SK-N-SH (cell line): ENCODE measurements around the gene RAPGEF1. TPM values are rescaled to one million over a fixed set of nuclear protein-coding genes. Genes with fewer than 3 reads are reported as not detected.

Experiments
- CTCF ChIA-PET: fragments of 300-600, 350-600 bp; formaldehyde crosslinking; extraction: SDS; loops from one replicate; lab custom pipeline; 2021; lab: Yijun Ruan, JAX
- POLR2A ChIA-PET: fragments of 350-600 bp; sonication (Branson Sonifier 250); formaldehyde crosslinking; extraction: SDS; loops from one replicate; lab custom pipeline; 2020; ENCODE audit warnings: antibody characterized with exemption, inconsistent platforms; lab: Yijun Ruan, JAX
- DNase-seq: peaks from one replicate; pipeline ENCODE4 v3.0.0; 2012
- H2AFZ ChIP-seq: fragments of 200-600 bp; sonication (generic); 2 replicates; pipeline ENCODE4 v1.8.1; 2016; ENCODE audit warnings: antibody characterized with exemption, mild to moderate bottlenecking, low read depth
- H3F3A ChIP-seq: fragments of 200-600 bp; sonication (generic); replicated peaks from 2 replicates; pipeline ENCODE3; 2016; ENCODE audit warnings: antibody characterized with exemption, mild to moderate bottlenecking; ENCODE audit not compliant: insufficient read depth
- H3K27ac ChIP-seq, 2 experiments: fragments of 200-500 bp in 1 of 2; fragments of 200-600 bp in 1 of 2; sonication (Bioruptor generic) in 1 of 2; sonication (generic), shearing (Covaris generic) in 1 of 2; 2 replicates each; pipeline versions ENCODE4 v1.5.1 to v1.6.1; 2014 to 2016; ENCODE audit warnings: low read depth in 2 of 2, inconsistent platforms in 1 of 2, low read length in 1 of 2, mild to moderate bottlenecking in 1 of 2, mixed read lengths in 1 of 2
- H3K27me3 ChIP-seq: fragments of 200-600 bp; sonication (generic), shearing (Covaris generic); 2 replicates; pipeline ENCODE4 v1.6.1; 2016; ENCODE audit warnings: mixed run types; ENCODE audit not compliant: insufficient read depth
- H3K36me3 ChIP-seq, 2 experiments: fragments of 200-500 bp in 1 of 2; fragments of 200-600 bp in 1 of 2; sonication (Bioruptor generic) in 1 of 2; sonication (generic) in 1 of 2; replicated peaks in 1 of 2; 2 replicates each; pipeline versions ENCODE3 to v1.5.1; 2014 to 2016; ENCODE audit warnings: low read length in 1 of 2, mild to moderate bottlenecking in 1 of 2; ENCODE audit not compliant: insufficient read depth in 2 of 2, control insufficient read depth in 1 of 2
- H3K4me1 ChIP-seq, 2 experiments: fragments of 200-500 bp in 1 of 2; fragments of 200-600 bp in 1 of 2; sonication (Bioruptor generic) in 1 of 2; sonication (generic), shearing (Covaris generic) in 1 of 2; 2 replicates each; pipeline versions ENCODE4 v1.5.1 to v1.6.1; 2014 to 2016; ENCODE audit warnings: low read depth in 1 of 2, low read length in 1 of 2, mixed run types in 1 of 2; ENCODE audit not compliant: insufficient read depth in 2 of 2, control insufficient read depth in 1 of 2
- H3K4me2 ChIP-seq: fragments of 200-600 bp; sonication (generic), shearing (Covaris generic); 2 replicates; pipeline ENCODE4 v1.6.1; 2017; ENCODE audit warnings: mixed run types
- H3K4me3 ChIP-seq, 2 experiments: fragments of 200-500 bp in 1 of 2; fragments of 200-600 bp in 1 of 2; sonication (Bioruptor generic) in 1 of 2; sonication (generic), shearing (Covaris generic) in 1 of 2; 2 replicates each; pipeline versions ENCODE4 v1.5.1 to v1.8.1; 2014 to 2016; ENCODE audit warnings: low read depth in 2 of 2, inconsistent platforms in 1 of 2, low read length in 1 of 2, mild to moderate bottlenecking in 1 of 2, mixed read lengths in 1 of 2, moderate library complexity in 1 of 2
- H3K79me2 ChIP-seq: fragments of 200-600 bp; sonication (generic); 2 replicates; pipeline ENCODE4 v1.8.1; 2017; ENCODE audit warnings: mild to moderate bottlenecking; ENCODE audit not compliant: insufficient read depth
- H3K9ac ChIP-seq: fragments of 200-600 bp; sonication (generic); 2 replicates; pipeline ENCODE4 v1.6.1; 2017; ENCODE audit warnings: mixed run types
- H3K9me2 ChIP-seq: fragments of 200-600 bp; sonication (generic); 2 replicates; pipeline ENCODE4 v1.6.1; 2017; ENCODE audit warnings: mixed run types
- H3K9me3 ChIP-seq: fragments of 200-600 bp; sonication (generic); 2 replicates; pipeline ENCODE4 v1.6.1; 2017; ENCODE audit warnings: mixed run types, mild to moderate bottlenecking, moderate library complexity
- H4K20me1 ChIP-seq: fragments of 200-600 bp; sonication (generic); 2 replicates; pipeline ENCODE4 v1.6.1; 2017; ENCODE audit warnings: mild to moderate bottlenecking, mixed run types; ENCODE audit not compliant: insufficient read depth
- CHD2 ChIP-seq: fragments of 150-350 bp; IDR thresholded peaks from 2 replicates; pipeline ENCODE4 v1.6.1; 2018; ENCODE audit warnings: low read length; ENCODE audit not compliant: partially characterized antibody
- CTCF ChIP-seq: fragments of 200-600 bp; sonication (generic); IDR thresholded peaks from 2 replicates; pipeline ENCODE4 v1.6.1; 2017; ENCODE audit warnings: antibody characterized with exemption, mild to moderate bottlenecking, moderate library complexity
- ELF1 ChIP-seq: IDR thresholded peaks from 2 replicates; pipeline ENCODE4 v1.4.0; 2012
- GABPA ChIP-seq: IDR thresholded peaks from 2 replicates; pipeline ENCODE4 v1.4.0; 2012; ENCODE audit warnings: low read depth, mild to moderate bottlenecking
- MAX ChIP-seq: IDR thresholded peaks from 2 replicates; pipeline ENCODE4 v1.4.0; 2012; ENCODE audit warnings: low read depth
- MXI1 ChIP-seq: IDR thresholded peaks from 2 replicates; pipeline ENCODE4 v1.6.1; 2012; ENCODE audit warnings: mild to moderate bottlenecking, low read depth, low read length, improper control_type of control experiment
- POLR2AphosphoS5 ChIP-seq: IDR thresholded peaks from 2 replicates; pipeline ENCODE4 v1.6.1; 2012; ENCODE audit warnings: low read depth, low read length
- RAD21 ChIP-seq: IDR thresholded peaks from 2 replicates; pipeline ENCODE4 v1.6.1; 2012; ENCODE audit warnings: mild to moderate bottlenecking, low read length
- REST ChIP-seq: IDR thresholded peaks from 2 replicates; pipeline ENCODE4 v1.6.1; 2012; ENCODE audit warnings: mild to moderate bottlenecking, low read depth, low read length, moderate library complexity
- SIN3A ChIP-seq: IDR thresholded peaks from 2 replicates; pipeline ENCODE4 v1.6.1; 2012; ENCODE audit warnings: low read depth, mild to moderate bottlenecking, low read length, moderate library complexity, borderline replicate concordance
- SMC3 ChIP-seq: IDR thresholded peaks from 2 replicates; pipeline ENCODE4 v1.6.1; 2012; ENCODE audit warnings: low read depth, low read length, improper control_type of control experiment
- TAF1 ChIP-seq: IDR thresholded peaks from 2 replicates; pipeline ENCODE4 v1.6.1; 2012; ENCODE audit warnings: low read depth, mild to moderate bottlenecking, low read length, moderate library complexity, borderline replicate concordance
- TCF12 ChIP-seq: IDR thresholded peaks from 2 replicates; pipeline ENCODE4 v1.4.0; 2012
- ZBTB33 ChIP-seq: IDR thresholded peaks from 2 replicates; pipeline ENCODE4 v1.4.0; 2012; ENCODE audit warnings: low read depth, borderline replicate concordance
- WGBS: methylation state at CpG from one replicate; pipeline ENCODE4 v1.1.6; 2017; ENCODE audit warnings: low lambda C conversion rate; 5-methylcytosine and 5-hydroxymethylcytosine counted together
- polyA plus RNA-seq, 3 experiments: library from polyadenylated mRNA; depleted of rRNA; stranded (reverse); fragments of >200 nt; gene quantifications; 2 replicates each; pipeline ENCODE4 v1.2.3, GENCODE V29; 2012

RAPGEF1 gene
- polyA plus RNA-seq, 1 of the 3 experiments (the other 2 are of a cell fraction), result 26.2 TPM

- H3K36me3 ChIP-seq, result peaks cover 5 to 37% of the 10 kb centered on the region in 2 experiments
Measured at GRCh38 chr9:131528886-131529505, 210.9 kb downstream of the RAPGEF1 start.

GRCh38 chr9:131528186-131528585 lies 211.7 kb downstream of the RAPGEF1 start:
- Histone ChIP-seq H2AFZ (no peak overlapping the region), H3F3A (no peaks in the 10 kb centered on the region), H3K27ac (no peak overlapping the region), H4K20me1 (no peaks in the 10 kb centered on the region), H3K79me2 (peaks cover 16% of the 10 kb centered on the region; the same call in 1 of the 2 replicates), H3K9me3 (no peaks in the 10 kb centered on the region), H3K27me3 (no peaks in the 10 kb centered on the region), H3K4me3 (no peak overlapping the region), H3K36me3 (peaks cover 5 to 45% of the 10 kb centered on the region in 2 experiments), H3K9ac (no peak overlapping the region), H3K9me2 (no peaks in the 10 kb centered on the region), H3K4me1 (peaks cover 0 to 12% of the 10 kb centered on the region in 2 experiments; a peak in 1 of 4 replicates), H3K4me2 (no peak overlapping the region)
- ChIA-PET CTCF (interaction anchor here (0.8 to 1.9 kb wide), 2 partner anchors 178 to 203 kb away, joined by 3 to 8 read pairs; no protein-coding TSS in a partner anchor), POLR2A (no interaction called here)
- no peak for DNase-seq
- TF ChIP-seq SIN3A (no peak), REST (no peak), RAD21 (no peak), MAX (no peak), ELF1 (no peak), CHD2 (no peak), TAF1 (no peak), POLR2AphosphoS5 (no peak), TCF12 (no peak), MXI1 (no peak), ZBTB33 (no peak), GABPA (no peak), CTCF (no peak)
- 90% methylated on average over 7 of the region's 7 CpGs for WGBS

More at GRCh38 chr9:131528886-131529505, 210.9 kb downstream of the RAPGEF1 start:
- peaks cover 16% of the 10 kb centered on the region; the same call in 1 of the 2 replicates for H3K79me2 ChIP-seq
- H3F3A ChIP-seq, result no peaks in the 10 kb centered on the region
- H3K4me3 ChIP-seq, result no peak overlapping the region
- DNase-seq, result no peak
- H3K4me2 ChIP-seq, result no peak overlapping the region
- ChIA-PET CTCF (interaction anchor here (1.9 kb wide), 1 partner anchor 179 kb away, joined by 8 read pairs; no protein-coding TSS in a partner anchor), POLR2A (no interaction called here)
- no peaks in the 10 kb centered on the region for H3K27me3 ChIP-seq
- H2AFZ ChIP-seq, result no peak overlapping the region
- H3K9me2 ChIP-seq, result no peaks in the 10 kb centered on the region
- H3K4me1 ChIP-seq, result peaks cover 0 to 12% of the 10 kb centered on the region in 2 experiments; a peak in 1 of 4 replicates
- no peak for TF ChIP-seq SIN3A
- TF ChIP-seq MAX, result no peak
- TF ChIP-seq SMC3, result no peak
- TF ChIP-seq, all 33 proteins: peak for 0
- WGBS, result 98% methylated on average over 17 of the region's 35 CpGs
- no peak overlapping the region for H3K27ac ChIP-seq
- H4K20me1 ChIP-seq, result no peaks in the 10 kb centered on the region
- no peak overlapping the region for H3K9ac ChIP-seq
- no peaks in the 10 kb centered on the region for H3K9me3 ChIP-seq
